ENCODE results near the gene ZNF613.

DNA sequence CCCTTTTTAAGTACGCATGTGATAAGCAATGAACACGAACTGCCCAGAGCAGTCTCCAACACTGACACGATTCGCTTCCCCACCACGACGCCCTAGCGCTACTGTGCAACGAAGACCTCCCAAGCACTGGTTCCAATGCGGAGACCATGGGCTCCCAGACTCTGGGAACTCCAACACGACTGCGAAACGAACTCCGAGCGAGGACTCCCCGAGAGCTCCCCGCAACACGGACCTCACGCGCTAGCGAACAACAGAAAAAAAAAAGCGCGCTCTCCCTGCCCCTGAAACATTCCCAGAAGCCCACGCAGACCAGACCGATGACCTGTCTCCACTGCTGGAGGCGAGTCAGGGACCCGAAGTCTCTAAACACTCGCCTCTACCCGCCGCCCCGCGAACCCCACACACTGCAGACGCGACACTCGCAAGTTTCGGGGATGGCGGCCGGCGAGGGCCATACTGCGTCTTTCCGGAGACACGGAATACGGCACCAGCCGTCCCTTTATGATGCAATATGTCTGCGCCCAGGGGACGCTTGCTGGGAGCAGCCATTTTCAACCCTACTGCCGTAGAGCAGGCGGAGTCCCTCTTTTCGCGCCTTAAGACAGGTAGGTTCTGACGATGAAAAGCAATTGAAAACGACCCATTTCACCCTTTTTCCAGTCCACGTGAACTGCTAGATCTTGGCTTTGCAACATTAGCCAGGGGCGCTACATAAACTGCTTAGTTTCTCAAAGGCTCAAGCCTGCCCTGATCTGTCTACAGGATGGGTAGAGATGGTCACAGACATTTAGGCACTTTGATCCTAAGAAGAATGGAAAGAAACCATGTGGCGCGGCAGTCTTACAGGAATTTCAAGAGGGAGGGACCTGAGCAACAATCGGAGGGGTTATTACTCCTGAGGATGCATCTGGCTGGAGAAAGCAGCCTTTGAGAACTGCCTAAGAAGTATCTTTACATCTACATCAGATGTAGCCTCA is 39.5 kb upstream of the ZNF613 start, which contains the start of gene ZNF577:
- TF ChIP-seq, protein P1, sequence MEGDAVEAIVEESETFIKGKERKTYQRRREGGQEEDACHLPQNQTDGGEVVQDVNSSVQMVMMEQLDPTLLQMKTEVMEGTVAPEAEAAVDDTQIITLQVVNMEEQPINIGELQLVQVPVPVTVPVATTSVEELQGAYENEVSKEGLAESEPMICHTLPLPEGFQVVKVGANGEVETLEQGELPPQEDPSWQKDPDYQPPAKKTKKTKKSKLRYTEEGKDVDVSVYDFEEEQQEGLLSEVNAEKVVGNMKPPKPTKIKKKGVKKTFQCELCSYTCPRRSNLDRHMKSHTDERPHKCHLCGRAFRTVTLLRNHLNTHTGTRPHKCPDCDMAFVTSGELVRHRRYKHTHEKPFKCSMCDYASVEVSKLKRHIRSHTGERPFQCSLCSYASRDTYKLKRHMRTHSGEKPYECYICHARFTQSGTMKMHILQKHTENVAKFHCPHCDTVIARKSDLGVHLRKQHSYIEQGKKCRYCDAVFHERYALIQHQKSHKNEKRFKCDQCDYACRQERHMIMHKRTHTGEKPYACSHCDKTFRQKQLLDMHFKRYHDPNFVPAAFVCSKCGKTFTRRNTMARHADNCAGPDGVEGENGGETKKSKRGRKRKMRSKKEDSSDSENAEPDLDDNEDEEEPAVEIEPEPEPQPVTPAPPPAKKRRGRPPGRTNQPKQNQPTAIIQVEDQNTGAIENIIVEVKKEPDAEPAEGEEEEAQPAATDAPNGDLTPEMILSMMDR (IDR thresholded peaks at IDR 0.05; ENCODE audit: poor library complexity): no peak
- no peak for TF ChIP-seq EZH2 (IDR thresholded peaks at IDR 0.05; ENCODE audit: borderline replicate concordance)

Measured in hepatocyte (in vitro differentiated cells).